NT2/D1 (cell line): ENCODE data around the gene LPIN1.

Source experiments
- YY1 ChIP-seq: IDR thresholded peaks from 2 replicates; pipeline ENCODE4 v1.6.1; 2011; ENCODE audit not compliant: insufficient read length, insufficient read depth
- ZNF274 ChIP-seq: IDR thresholded peaks from 2 replicates; pipeline ENCODE4 v1.6.1; 2011; ENCODE audit warnings: mild to moderate bottlenecking, low read depth, low read length

DNA sequence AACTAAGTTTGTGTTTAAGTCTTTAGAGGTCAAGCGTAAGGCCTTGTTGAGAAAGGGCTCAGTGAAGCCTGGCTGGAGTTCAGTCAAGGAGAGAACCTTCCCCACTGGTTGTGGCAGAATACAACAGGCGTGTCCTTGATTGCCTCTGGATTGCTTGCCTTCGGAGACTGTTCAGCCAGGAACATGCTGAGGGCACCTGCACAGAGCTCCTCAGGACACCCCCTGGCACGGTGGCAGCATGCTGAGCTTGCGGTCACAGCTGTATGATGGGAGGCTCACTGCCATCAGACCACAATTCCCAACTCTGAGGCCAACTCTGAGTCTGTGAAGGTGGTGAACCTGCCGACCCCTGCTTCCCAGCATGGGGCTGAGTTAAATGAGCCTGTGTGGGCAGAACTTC, 130.0 kb downstream of the LPIN1 start:
- TF ChIP-seq ZNF274 (no peak), YY1 (no peak)
